OCI-LY3 (cell line): ENCODE results near the gene HPS4.

Experiments
- CTCF ChIP-seq: fragments of 200-600, 300-600 bp; sonication (generic); IDR thresholded peaks from 2 replicates; pipeline ENCODE4 v1.5.1; 2014; ENCODE audit warnings: antibody characterized with exemption, low read length, low read depth
- EZH2phosphoT487 ChIP-seq: fragments of 200-600 bp; shearing (Covaris generic); IDR thresholded peaks from 2 replicates; pipeline ENCODE4 v1.6.1; 2018; ENCODE audit warnings: antibody characterized with exemption, mixed run types, low read depth

- TF ChIP-seq CTCF (no peak), EZH2phosphoT487 (no peak)
Measured at GRCh38 chr22:26442086-26442756, 41.4 kb downstream of the HPS4 start.
